Measurements from ENCODE around the gene SLC35F5.

DNA sequence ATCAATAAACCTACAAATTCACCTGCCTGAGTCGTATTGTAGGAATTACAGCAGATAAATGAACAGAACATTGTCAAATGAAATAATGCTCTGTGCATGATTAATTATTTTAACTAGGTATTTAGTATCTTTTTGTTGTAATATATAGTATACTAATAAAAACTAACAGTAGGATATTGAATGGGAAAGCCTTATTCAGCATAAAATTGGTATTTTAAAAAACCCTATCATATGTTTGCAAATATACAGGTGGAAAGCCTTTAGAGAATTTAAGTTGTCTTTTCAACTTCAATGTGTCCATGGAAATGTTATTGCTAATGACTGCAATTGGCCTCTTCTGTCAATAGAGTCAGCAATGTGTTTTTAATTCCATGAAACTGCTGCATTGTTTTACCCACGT, 40.8 kb upstream of the SLC35F5 start:
- TF ChIP-seq, protein P1, sequence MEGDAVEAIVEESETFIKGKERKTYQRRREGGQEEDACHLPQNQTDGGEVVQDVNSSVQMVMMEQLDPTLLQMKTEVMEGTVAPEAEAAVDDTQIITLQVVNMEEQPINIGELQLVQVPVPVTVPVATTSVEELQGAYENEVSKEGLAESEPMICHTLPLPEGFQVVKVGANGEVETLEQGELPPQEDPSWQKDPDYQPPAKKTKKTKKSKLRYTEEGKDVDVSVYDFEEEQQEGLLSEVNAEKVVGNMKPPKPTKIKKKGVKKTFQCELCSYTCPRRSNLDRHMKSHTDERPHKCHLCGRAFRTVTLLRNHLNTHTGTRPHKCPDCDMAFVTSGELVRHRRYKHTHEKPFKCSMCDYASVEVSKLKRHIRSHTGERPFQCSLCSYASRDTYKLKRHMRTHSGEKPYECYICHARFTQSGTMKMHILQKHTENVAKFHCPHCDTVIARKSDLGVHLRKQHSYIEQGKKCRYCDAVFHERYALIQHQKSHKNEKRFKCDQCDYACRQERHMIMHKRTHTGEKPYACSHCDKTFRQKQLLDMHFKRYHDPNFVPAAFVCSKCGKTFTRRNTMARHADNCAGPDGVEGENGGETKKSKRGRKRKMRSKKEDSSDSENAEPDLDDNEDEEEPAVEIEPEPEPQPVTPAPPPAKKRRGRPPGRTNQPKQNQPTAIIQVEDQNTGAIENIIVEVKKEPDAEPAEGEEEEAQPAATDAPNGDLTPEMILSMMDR (IDR thresholded peaks at IDR 0.05), result no peak
- TF ChIP-seq POLR2A (IDR thresholded peaks at IDR 0.05) (no peak), POLR2AphosphoS5 (IDR thresholded peaks at IDR 0.05) (no peak)

All from breast epithelium (tissue), 3 donors.